ENCODE results near the gene RTKN2.

GRCh38 chr10:62266611-62267010 lies 2.0 kb downstream of the RTKN2 start:
- TF ChIP-seq CTCF (IDR thresholded peaks at IDR 0.05 in 8 of 11, conservative IDR thresholded peaks at IDR 0.05 in 3 of 11), result no peak
- no peak for TF ChIP-seq POLR2A (IDR thresholded peaks at IDR 0.05)
- no peak for TF ChIP-seq POLR2AphosphoS5 (IDR thresholded peaks at IDR 0.05)
